Activated CD8-positive, alpha-beta T cell treated with anti-CD3 and anti-CD28 coated beads for 36 hours (primary cell): ENCODE results near the gene PSME1. TPM values are rescaled to one million over a fixed set of nuclear protein-coding genes. Genes with fewer than 3 reads are reported as not detected.

ENCODE experiments used
- ATAC-seq: fragments of 200-7000 bp; cut with Tn5 transposase; one replicate; pipeline ENCODE4 v1.10.0; 2021; ENCODE audit warnings: mild to moderate bottlenecking, moderate library complexity
- CTCF ChIA-PET: fragments of 350-600 bp; sonication (Branson Sonifier 250); formaldehyde crosslinking; loops from one replicate; lab custom pipeline; 2021; ENCODE audit warnings: antibody characterized with exemption; lab: Charles Lee
- POLR2A ChIA-PET: fragments of 350-600 bp; sonication (Branson Sonifier 250); formaldehyde crosslinking; loops from one replicate; lab custom pipeline; 2021; ENCODE audit warnings: antibody characterized with exemption; lab: Charles Lee
- DNase-seq: peaks from one replicate; pipeline ENCODE4 v3.0.0-alpha.2; 2020
- H3K27ac Mint-ChIP-seq: one replicate; pipeline ENCODE4 v1.8.0; 2021; ENCODE audit warnings: mild to moderate bottlenecking, mixed read lengths
- H3K27me3 Mint-ChIP-seq: one replicate; pipeline ENCODE4 v1.8.0; 2021; ENCODE audit warnings: mixed read lengths
- H3K36me3 Mint-ChIP-seq: one replicate; pipeline ENCODE4 v1.8.0; 2021; ENCODE audit warnings: low read depth, mixed read lengths
- H3K4me1 Mint-ChIP-seq: one replicate; pipeline ENCODE4 v1.8.0; 2021; ENCODE audit warnings: low read depth, mixed read lengths
- H3K4me3 Mint-ChIP-seq: one replicate; pipeline ENCODE4 v1.8.0; 2021; ENCODE audit warnings: mild to moderate bottlenecking, moderate library complexity, mixed read lengths
- H3K9me3 Mint-ChIP-seq: one replicate; pipeline ENCODE4 v1.8.0; 2021; ENCODE audit warnings: mixed read lengths
- CTCF ChIP-seq: fragments of 200-600 bp; IDR thresholded peaks from one replicate; pipeline ENCODE4 v1.8.0; 2022; ENCODE audit warnings: antibody characterized with exemption, mild to moderate bottlenecking
- intact Hi-C: fragments of 100-400 bp; cut with micrococcal nuclease; formaldehyde crosslinking; loops from one replicate; pipeline ENCODE4 v1.10.0; 2022
- total RNA-seq, 2 experiments: library from RNA; stranded (reverse); gene quantifications; one replicate each; pipeline ENCODE4 v1.2.3, GENCODE V29; 2021

The PSME1 gene
- total RNA-seq, 2 experiments from 2014 or later = 451 to 460 TPM

- CTCF ChIA-PET = no interaction called here
These were observed 31.6 kb downstream of the PSME1 start for GRCh38 chr14:24167469-24168114.

GRCh38 chr14:24171422-24172260, 35.6 kb downstream of the PSME1 start, which contains the start of gene REC8:
Gene REC8 (plus strand): TSS chr14:24172080. CDS start chr14:24172553, 473 bp downstream.
- intact Hi-C loops = no loop called here
- H3K27me3 Mint-ChIP-seq = no peaks in the 10 kb centered on the region
- TF ChIP-seq CTCF = no peak
- peak; percentile 89 for ATAC-seq
- DNase-seq = peak; percentile 87
- H3K4me1 Mint-ChIP-seq = peaks cover 19% of the 10 kb centered on the region
- H3K27ac Mint-ChIP-seq = peak within 1 kb of the TSS; percentile 88
- H3K4me3 Mint-ChIP-seq = peak within 1 kb of the TSS; percentile 77
- no peaks in the 10 kb centered on the region for H3K9me3 Mint-ChIP-seq
- ChIA-PET CTCF (interaction anchor here (1.1 to 2.1 kb wide), 2 partner anchors 11 to 137 kb away, joined by 3 to 10 read pairs; partner anchors contain the start of gene IRF9), POLR2A (interaction anchor here (0.6 to 9.6 kb wide), 7 partner anchors 7 to 35 kb away, joined by 3 to 163 read pairs (median 4); partner anchors contain the start of genes IPO4, IRF9, PSME1 and RNF31)
- peaks cover 23% of the 10 kb centered on the region for H3K36me3 Mint-ChIP-seq

More at GRCh38 chr14:24167469-24168114, 31.6 kb downstream of the PSME1 start:
- ATAC-seq (no peak), DNase-seq (no peak)
- H3K27me3 Mint-ChIP-seq = no peaks in the 10 kb centered on the region
- POLR2A ChIA-PET = interaction anchor here (0.6 to 9.6 kb wide), 5 partner anchors 10 to 149 kb away, joined by 3 to 163 read pairs (median 3); partner anchors contain the start of genes EMC9 and IPO4
- H3K4me3 Mint-ChIP-seq = no peak overlapping the region
- peaks cover 46% of the 10 kb centered on the region for H3K36me3 Mint-ChIP-seq
- H3K4me1 Mint-ChIP-seq = peaks cover 38% of the 10 kb centered on the region
- no peaks in the 10 kb centered on the region for H3K9me3 Mint-ChIP-seq
- intact Hi-C loops = no loop called here
- TF ChIP-seq CTCF = no peak
- peak overlapping the region; percentile 85 for H3K27ac Mint-ChIP-seq

GRCh38 chr14:24172261-24172860, 36.4 kb downstream of the PSME1 start:
- TF ChIP-seq CTCF = no peak
- DNase-seq (no peak), ATAC-seq (no peak)
- Mint-ChIP-seq H3K36me3 (peaks cover 23% of the 10 kb centered on the region), H3K9me3 (no peaks in the 10 kb centered on the region), H3K27ac (peak overlapping the region; percentile 42), H3K4me3 (peak overlapping the region; percentile 77), H3K4me1 (peaks cover 18% of the 10 kb centered on the region), H3K27me3 (no peaks in the 10 kb centered on the region)
- intact Hi-C loops = no loop called here
- CTCF ChIA-PET = interaction anchor here (0.9 to 2.1 kb wide), 5 partner anchors 12 to 136 kb away, joined by 3 to 10 read pairs (median 3); partner anchors contain the start of gene IRF9
- POLR2A ChIA-PET = interaction anchor here (0.6 to 9.6 kb wide), 6 partner anchors 8 to 25 kb away, joined by 3 to 163 read pairs (median 6); partner anchors contain the start of genes IPO4, IRF9, RNF31 and TM9SF1

- no peaks in the 10 kb centered on the region for H3K9me3 Mint-ChIP-seq
- no peak for ATAC-seq
- TF ChIP-seq CTCF = no peak
- H3K4me3 Mint-ChIP-seq = peak overlapping the region; percentile 77
- peak overlapping the region; percentile 34 for H3K27ac Mint-ChIP-seq
- CTCF ChIA-PET = interaction anchor here (0.9 to 2.1 kb wide), 6 partner anchors 8 to 136 kb away, joined by 3 to 10 read pairs (median 3); partner anchors contain the start of gene IRF9
- peaks cover 19% of the 10 kb centered on the region for H3K36me3 Mint-ChIP-seq
- DNase-seq = no peak
- intact Hi-C loops = no loop called here
- no peaks in the 10 kb centered on the region for H3K27me3 Mint-ChIP-seq
- POLR2A ChIA-PET = interaction anchor here (0.7 to 9.6 kb wide), 5 partner anchors 8 to 22 kb away, joined by 4 to 163 read pairs (median 9); partner anchors contain the start of genes IPO4, IRF9 and TM9SF1
- peaks cover 14% of the 10 kb centered on the region for H3K4me1 Mint-ChIP-seq
These were observed 36.9 kb downstream of the PSME1 start for GRCh38 chr14:24172871-24173281.
